Activated T-cell treated with anti-CD3 and anti-CD28 coated beads, Interleukin-2, amount 50 U/mL, for 24 hours (primary cell): ENCODE data around the gene BLOC1S5.

Source experiments
- DNase-seq: peaks from one replicate; pipeline ENCODE4 v3.0.0-alpha.2; 2020
- H3K27ac Mint-ChIP-seq: 2 replicates; pipeline ENCODE4 v1.8.0; 2020; ENCODE audit warnings: mild to moderate bottlenecking, mixed read lengths
- H3K27me3 Mint-ChIP-seq: 2 replicates; pipeline ENCODE4 v1.8.0; 2020; ENCODE audit warnings: mixed read lengths
- H3K36me3 Mint-ChIP-seq: 2 replicates; pipeline ENCODE4 v1.8.0; 2020; ENCODE audit warnings: low read depth, mixed read lengths
- H3K4me1 Mint-ChIP-seq: 2 replicates; pipeline ENCODE4 v1.8.0; 2020; ENCODE audit warnings: low read depth, mixed read lengths
- H3K4me3 Mint-ChIP-seq: 2 replicates; pipeline ENCODE4 v1.8.0; 2020; ENCODE audit warnings: mild to moderate bottlenecking, moderate library complexity, mixed read lengths
- H3K9me3 Mint-ChIP-seq: 2 replicates; pipeline ENCODE4 v1.8.0; 2020; ENCODE audit warnings: mixed read lengths

BLOC1S5 gene

GRCh38 chr6:7975764-7976146, 88.4 kb downstream of the BLOC1S5 start:
- Mint-ChIP-seq H3K9me3 (no peaks in the 10 kb centered on the region), H3K4me3 (no peak overlapping the region), H3K36me3 (no peaks in the 10 kb centered on the region), H3K27me3 (peaks cover 26% of the 10 kb centered on the region), H3K27ac (no peak overlapping the region), H3K4me1 (peaks cover 12% of the 10 kb centered on the region)
- DNase-seq, result no peak

GRCh38 chr6:7974938-7975763, 89.0 kb downstream of the BLOC1S5 start:
- DNase-seq, result no peak
- Mint-ChIP-seq H3K36me3 (no peaks in the 10 kb centered on the region), H3K27ac (no peak overlapping the region), H3K4me3 (no peak overlapping the region), H3K4me1 (peaks cover 12% of the 10 kb centered on the region), H3K27me3 (peaks cover 26% of the 10 kb centered on the region), H3K9me3 (peaks cover 5% of the 10 kb centered on the region)

- Mint-ChIP-seq H3K4me1 (peaks cover 12% of the 10 kb centered on the region), H3K36me3 (no peaks in the 10 kb centered on the region), H3K4me3 (no peak overlapping the region), H3K27ac (no peak overlapping the region), H3K9me3 (peaks cover 8% of the 10 kb centered on the region), H3K27me3 (peaks cover 26% of the 10 kb centered on the region)
- DNase-seq, result no peak
Observed at GRCh38 chr6:7974565-7974937, 89.6 kb downstream of the BLOC1S5 start.

GRCh38 chr6:7973584-7973983, 90.6 kb downstream of the BLOC1S5 start:
- Mint-ChIP-seq H3K4me3 (no peak overlapping the region), H3K27ac (no peak overlapping the region), H3K4me1 (peaks cover 12% of the 10 kb centered on the region), H3K36me3 (no peaks in the 10 kb centered on the region), H3K9me3 (peaks cover 11% of the 10 kb centered on the region), H3K27me3 (peaks cover 26% of the 10 kb centered on the region)
- no peak for DNase-seq

GRCh38 chr6:7971499-7971898, 92.7 kb downstream of the BLOC1S5 start:
- no peak overlapping the region for H3K27ac Mint-ChIP-seq
- peaks cover 14% of the 10 kb centered on the region for H3K9me3 Mint-ChIP-seq
- H3K27me3 Mint-ChIP-seq, result peaks cover 28% of the 10 kb centered on the region
- DNase-seq, result no peak
- no peak overlapping the region for H3K4me3 Mint-ChIP-seq
- H3K4me1 Mint-ChIP-seq, result peaks cover 12% of the 10 kb centered on the region
- H3K36me3 Mint-ChIP-seq, result no peaks in the 10 kb centered on the region

- Mint-ChIP-seq H3K4me3 (no peak overlapping the region), H3K27me3 (peaks cover 19% of the 10 kb centered on the region), H3K36me3 (no peaks in the 10 kb centered on the region), H3K4me1 (peaks cover 11% of the 10 kb centered on the region), H3K9me3 (peaks cover 14% of the 10 kb centered on the region), H3K27ac (no peak overlapping the region)
- no peak for DNase-seq
Observed at GRCh38 chr6:7970616-7971015, 93.6 kb downstream of the BLOC1S5 start.
